ENCODE results near the gene HEXB.

GRCh38 chr5:74686962-74687751 is 2.1 kb downstream of the HEXB start:
- TF ChIP-seq CTCF (IDR thresholded peaks at IDR 0.05) (no peak), POLR2A (IDR thresholded peaks at IDR 0.05) (no peak)
